ENCODE results near the gene RAB6B.
A peak's percentile ranks its signal among the peaks of the same experiment; 100 is the strongest.

Gene RAB6B

GRCh38 chr3:133803469-133803868, 92.2 kb downstream of the RAB6B start:
- Histone ChIP-seq H3K27me3 (ENCODE audit: insufficient read depth, poor library complexity, severe bottlenecking) (no peaks in the 10 kb centered on the region), H3K9me3 (ENCODE audit: severe bottlenecking) (no peaks in the 10 kb centered on the region), H3K4me1 (ENCODE audit: insufficient read depth, poor library complexity, severe bottlenecking) (peaks cover 4% of the 10 kb centered on the region), H3K36me3 (ENCODE audit: low read depth) (peaks cover 17% of the 10 kb centered on the region), H3K4me3 (ENCODE audit: severe bottlenecking) (no peak overlapping the region), H3K27ac (ENCODE audit: poor library complexity, severe bottlenecking) (no peak overlapping the region)
- TF ChIP-seq CTCF (IDR thresholded peaks at IDR 0.05; ENCODE audit: poor library complexity, severe bottlenecking) = no peak
- DNase-seq (ENCODE audit: low spot score) (no peak), ATAC-seq (ENCODE audit: low read depth) (no peak)

- H3K4me3 ChIP-seq (ENCODE audit: severe bottlenecking) = no peak overlapping the region
- ATAC-seq (ENCODE audit: low read depth) (peak; percentile 98), DNase-seq (ENCODE audit: low spot score) (no peak)
- no peaks in the 10 kb centered on the region for H3K27me3 ChIP-seq (ENCODE audit: insufficient read depth, poor library complexity, severe bottlenecking)
- no peak for TF ChIP-seq CTCF (IDR thresholded peaks at IDR 0.05; ENCODE audit: poor library complexity, severe bottlenecking)
- H3K4me1 ChIP-seq (ENCODE audit: insufficient read depth, poor library complexity, severe bottlenecking) = peaks cover 6% of the 10 kb centered on the region
- no peaks in the 10 kb centered on the region for H3K9me3 ChIP-seq (ENCODE audit: severe bottlenecking)
- H3K27ac ChIP-seq (ENCODE audit: poor library complexity, severe bottlenecking) = no peak overlapping the region
- no peaks in the 10 kb centered on the region for H3K36me3 ChIP-seq (ENCODE audit: low read depth)
Measured at GRCh38 chr3:133799794-133800585, 95.7 kb downstream of the RAB6B start.

- Histone ChIP-seq H3K9me3 (ENCODE audit: severe bottlenecking) (peaks cover 10% of the 10 kb centered on the region), H3K36me3 (ENCODE audit: low read depth) (no peaks in the 10 kb centered on the region), H3K27me3 (ENCODE audit: insufficient read depth, poor library complexity, severe bottlenecking) (no peaks in the 10 kb centered on the region), H3K4me1 (ENCODE audit: insufficient read depth, poor library complexity, severe bottlenecking) (peaks cover 4% of the 10 kb centered on the region), H3K27ac (ENCODE audit: poor library complexity, severe bottlenecking) (no peak overlapping the region), H3K4me3 (ENCODE audit: severe bottlenecking) (no peak overlapping the region)
- ATAC-seq (ENCODE audit: low read depth) (peak; percentile 73), DNase-seq (ENCODE audit: low spot score) (no peak)
- TF ChIP-seq CTCF (IDR thresholded peaks at IDR 0.05; ENCODE audit: poor library complexity, severe bottlenecking) = no peak
Measured at GRCh38 chr3:133797396-133798105, 98.1 kb downstream of the RAB6B start.

- Histone ChIP-seq H3K9me3 (ENCODE audit: severe bottlenecking) (peaks cover 17% of the 10 kb centered on the region), H3K27ac (ENCODE audit: poor library complexity, severe bottlenecking) (no peak overlapping the region), H3K36me3 (ENCODE audit: low read depth) (no peaks in the 10 kb centered on the region), H3K4me3 (ENCODE audit: severe bottlenecking) (no peak overlapping the region), H3K27me3 (ENCODE audit: insufficient read depth, poor library complexity, severe bottlenecking) (no peaks in the 10 kb centered on the region), H3K4me1 (ENCODE audit: insufficient read depth, poor library complexity, severe bottlenecking) (no peaks in the 10 kb centered on the region)
- ATAC-seq (ENCODE audit: low read depth) (no peak), DNase-seq (ENCODE audit: low spot score) (no peak)
- TF ChIP-seq CTCF (IDR thresholded peaks at IDR 0.05; ENCODE audit: poor library complexity, severe bottlenecking) = no peak
Measured at GRCh38 chr3:133792171-133792763, 103.4 kb downstream of the RAB6B start.
